GM12873 (cell line): ENCODE data around the gene MCUB.

Experiments used
- CTCF ChIP-seq: IDR thresholded peaks from 2 replicates; pipeline ENCODE4 v1.5.1; 2012; ENCODE audit warnings: low read depth, mild to moderate bottlenecking, moderate library complexity, low read length, control low read depth; ENCODE audit not compliant: insufficient read depth; ENCODE audit errors: missing control alignments

Gene MCUB

DNA sequence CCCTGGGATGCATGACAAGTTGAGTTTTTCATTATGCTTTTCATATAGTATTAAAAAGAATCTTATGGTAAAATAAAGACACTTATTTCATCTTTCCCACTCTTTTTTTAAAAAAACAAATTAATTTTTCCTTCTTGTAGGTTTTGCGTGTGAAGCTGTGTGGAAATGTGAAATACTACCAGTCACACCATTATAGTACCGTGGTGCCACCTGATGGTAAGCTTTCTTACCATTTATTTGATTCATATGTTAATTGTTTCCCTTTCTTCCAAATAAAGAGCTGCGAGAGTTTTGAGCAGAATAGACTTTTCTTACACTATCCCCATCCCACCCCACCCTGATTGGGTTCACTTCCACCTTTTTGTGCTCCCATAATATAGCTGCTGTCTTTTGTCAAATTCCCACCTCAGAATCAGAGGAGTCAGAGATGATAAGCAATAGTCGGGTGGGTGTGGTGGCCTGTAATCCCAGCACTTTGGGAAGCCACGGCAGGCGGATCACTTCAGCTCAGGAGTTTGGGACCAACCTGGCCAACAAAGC, 98.9 kb downstream of the MCUB start:
- no peak for TF ChIP-seq CTCF

- no peak for TF ChIP-seq CTCF
Measured at GRCh38 chr4:109662116-109662515, 102.1 kb downstream of the MCUB start.

- TF ChIP-seq CTCF, result no peak
Measured at GRCh38 chr4:109662771-109663170, 102.7 kb downstream of the MCUB start.

DNA sequence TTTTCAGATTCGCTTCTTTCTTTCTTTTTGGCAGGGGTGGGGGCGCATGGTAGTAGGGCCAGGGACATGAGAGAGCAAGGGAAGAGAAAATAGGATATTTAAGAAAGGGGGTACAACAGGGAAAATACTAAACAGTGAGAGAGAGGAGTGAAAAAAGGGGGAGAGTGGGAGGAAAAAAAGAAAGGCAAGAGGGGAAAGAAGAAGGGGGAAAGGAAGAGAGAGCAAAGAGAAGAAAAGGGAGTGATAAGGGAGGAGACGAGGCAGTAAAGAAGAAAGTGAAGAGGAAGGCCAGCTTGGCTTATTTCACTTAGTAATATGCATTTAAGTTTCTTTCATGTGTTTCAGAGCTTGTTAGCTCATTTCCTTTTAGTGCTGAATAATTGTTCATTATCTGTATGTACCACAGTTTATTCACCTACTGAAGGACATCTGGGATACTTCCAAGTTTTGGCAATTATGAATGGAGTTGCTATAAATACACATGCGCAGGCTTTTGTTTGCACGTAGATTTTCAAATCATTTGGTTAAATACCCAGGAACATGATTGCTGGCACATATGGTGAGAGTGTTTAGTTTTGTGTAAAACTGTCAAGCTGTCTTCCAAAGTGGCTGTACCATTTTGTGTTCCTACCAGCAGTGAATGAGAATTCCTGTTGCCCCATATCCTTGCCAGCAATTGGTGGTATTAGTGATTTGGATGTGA, 105.9 kb downstream of the MCUB start:
- no peak for TF ChIP-seq CTCF

DNA sequence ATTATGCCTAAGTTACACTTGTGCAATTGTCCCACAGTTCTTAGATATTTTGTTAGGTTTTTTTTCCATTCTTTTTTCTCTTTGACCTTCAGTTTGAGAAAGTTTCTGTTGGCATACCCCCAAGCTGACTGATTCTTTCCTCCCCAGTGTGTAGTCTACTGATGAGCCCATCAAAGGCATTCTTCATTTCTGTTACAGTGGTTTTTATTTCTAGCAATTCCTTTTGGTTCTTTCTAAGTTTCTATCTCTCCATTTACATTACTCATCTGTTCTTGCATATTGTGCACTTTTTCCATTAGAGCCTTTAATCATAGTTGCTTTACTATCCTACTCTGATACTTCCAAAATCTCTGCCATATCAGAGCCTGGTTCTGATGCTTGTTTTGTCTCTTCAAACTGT, 111.3 kb downstream of the MCUB start:
- no peak for TF ChIP-seq CTCF

GRCh38 chr4:109672169-109672930, 112.3 kb downstream of the MCUB start:
- TF ChIP-seq CTCF, result no peak

DNA sequence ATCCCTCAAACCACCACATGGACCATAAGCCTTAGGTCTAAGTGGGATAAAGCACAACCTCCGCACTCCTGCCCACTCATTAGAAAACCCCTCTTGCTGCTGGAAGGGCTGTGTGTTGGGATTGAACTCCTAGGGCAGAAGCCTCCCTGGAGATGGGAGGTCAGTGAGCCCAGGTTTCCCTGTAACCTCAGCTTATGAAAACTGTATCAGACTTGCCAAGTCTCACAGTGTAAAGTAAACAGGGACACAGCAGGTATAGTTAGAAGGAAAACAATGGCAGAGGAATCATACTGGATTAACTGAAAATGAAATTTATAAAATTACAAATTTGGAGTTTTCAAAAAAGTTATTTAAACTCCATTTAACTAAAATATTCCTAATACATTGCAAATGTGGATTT, 113.3 kb downstream of the MCUB start:
- TF ChIP-seq CTCF, result no peak
